Measurements from ENCODE around the gene INPP5F.

Gene INPP5F

DNA sequence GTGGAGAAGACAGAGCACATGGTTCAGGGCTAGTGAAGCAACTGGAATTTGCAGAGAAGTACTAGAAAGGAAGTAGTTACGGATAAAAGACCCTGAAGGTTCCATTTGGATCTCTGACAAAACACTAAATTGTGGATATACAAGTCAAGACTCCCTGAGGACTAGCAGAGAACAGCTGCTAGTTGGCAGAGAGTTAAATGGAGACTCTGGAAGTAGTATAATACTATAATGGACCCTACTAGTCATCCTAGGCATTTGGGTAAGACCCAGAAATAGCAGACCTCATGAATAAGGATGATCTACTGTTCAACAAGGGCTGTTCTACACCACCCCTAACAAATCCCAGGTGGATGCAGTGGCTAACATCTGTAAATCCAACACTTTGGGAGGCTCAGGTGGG, 127.7 kb downstream of the INPP5F start:
- Mint-ChIP-seq H3K27ac (peak overlapping the region in 1 of 3 experiments; percentile 26), H3K9me3 (no peaks in the 10 kb centered on the region), H3K27me3 (ENCODE audit: low read depth) (no peaks in the 10 kb centered on the region), H3K4me3 (no peak overlapping the region), H3K4me1 (peaks cover 5% of the 10 kb centered on the region), H3K36me3 (ENCODE audit: low read depth) (peaks cover 49% of the 10 kb centered on the region)
- TF ChIP-seq, protein P1, sequence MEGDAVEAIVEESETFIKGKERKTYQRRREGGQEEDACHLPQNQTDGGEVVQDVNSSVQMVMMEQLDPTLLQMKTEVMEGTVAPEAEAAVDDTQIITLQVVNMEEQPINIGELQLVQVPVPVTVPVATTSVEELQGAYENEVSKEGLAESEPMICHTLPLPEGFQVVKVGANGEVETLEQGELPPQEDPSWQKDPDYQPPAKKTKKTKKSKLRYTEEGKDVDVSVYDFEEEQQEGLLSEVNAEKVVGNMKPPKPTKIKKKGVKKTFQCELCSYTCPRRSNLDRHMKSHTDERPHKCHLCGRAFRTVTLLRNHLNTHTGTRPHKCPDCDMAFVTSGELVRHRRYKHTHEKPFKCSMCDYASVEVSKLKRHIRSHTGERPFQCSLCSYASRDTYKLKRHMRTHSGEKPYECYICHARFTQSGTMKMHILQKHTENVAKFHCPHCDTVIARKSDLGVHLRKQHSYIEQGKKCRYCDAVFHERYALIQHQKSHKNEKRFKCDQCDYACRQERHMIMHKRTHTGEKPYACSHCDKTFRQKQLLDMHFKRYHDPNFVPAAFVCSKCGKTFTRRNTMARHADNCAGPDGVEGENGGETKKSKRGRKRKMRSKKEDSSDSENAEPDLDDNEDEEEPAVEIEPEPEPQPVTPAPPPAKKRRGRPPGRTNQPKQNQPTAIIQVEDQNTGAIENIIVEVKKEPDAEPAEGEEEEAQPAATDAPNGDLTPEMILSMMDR (IDR thresholded peaks at IDR 0.05; ENCODE audit: unreplicated experiment in 3 of 3): no peak

DNA sequence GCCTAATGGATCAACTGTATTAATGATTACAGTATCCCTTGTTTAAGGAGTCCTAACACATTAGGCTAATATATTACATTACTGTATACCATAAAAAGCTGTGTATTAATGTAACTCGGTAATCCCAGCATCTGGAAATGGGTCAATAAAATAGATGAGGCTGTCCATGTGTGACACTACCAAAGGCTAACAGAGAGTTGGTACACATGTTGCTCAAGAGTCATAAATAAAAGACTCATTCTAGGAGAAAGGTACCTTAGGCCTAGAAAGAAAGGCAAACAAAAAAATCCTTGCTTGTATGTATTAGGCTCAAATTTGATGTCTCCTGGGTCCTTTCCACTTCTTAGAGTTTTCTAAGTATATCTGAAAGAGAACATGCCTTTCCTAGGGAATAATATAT, 132.2 kb downstream of the INPP5F start:
- TF ChIP-seq, protein P1 (IDR thresholded peaks at IDR 0.05; ENCODE audit: unreplicated experiment in 3 of 3): no peak
- Mint-ChIP-seq H3K4me3 (no peak overlapping the region), H3K27ac (no peak overlapping the region), H3K4me1 (peaks cover 9% of the 10 kb centered on the region), H3K36me3 (ENCODE audit: low read depth) (peaks cover 23% of the 10 kb centered on the region), H3K27me3 (ENCODE audit: low read depth) (no peaks in the 10 kb centered on the region), H3K9me3 (no peaks in the 10 kb centered on the region)

DNA sequence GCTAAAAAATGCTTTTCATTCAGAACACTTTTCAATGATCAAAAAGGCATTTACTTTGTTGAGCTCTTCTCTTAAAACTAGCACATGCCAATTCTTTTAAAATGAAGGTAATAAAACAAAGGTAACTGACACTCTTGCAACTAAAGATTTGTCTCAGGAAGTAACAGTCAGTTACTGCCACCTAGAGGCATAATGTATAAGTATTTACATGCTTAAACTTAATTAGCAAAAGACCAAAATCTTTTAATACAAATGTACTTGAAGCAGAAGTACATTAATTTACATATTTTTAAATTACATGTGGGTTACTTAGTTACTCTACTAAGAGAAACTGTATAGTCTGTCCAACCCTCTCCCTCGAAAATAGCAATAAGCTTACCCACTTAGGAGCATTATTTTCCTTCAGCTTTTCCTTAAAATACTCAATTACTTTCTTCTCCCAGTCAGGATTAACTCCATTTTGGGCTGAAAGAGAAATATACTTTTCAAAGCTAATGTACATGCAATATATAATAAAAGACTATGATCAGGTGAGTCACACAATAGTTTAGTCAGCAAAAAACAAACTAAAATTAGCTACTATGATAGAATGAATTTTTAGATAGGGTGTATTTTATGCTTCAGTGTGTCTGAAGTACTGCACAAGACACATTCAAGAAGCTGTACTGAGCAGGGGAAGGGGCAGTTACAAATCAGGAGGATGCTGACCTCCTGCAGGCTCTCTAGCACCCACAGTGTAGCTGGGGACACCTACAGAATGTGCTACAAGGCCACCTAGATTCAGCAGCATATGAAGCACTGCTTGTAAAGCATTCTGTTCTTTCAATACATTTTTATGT, 133.8 kb downstream of the INPP5F start:
- H3K4me1 Mint-ChIP-seq: peaks cover 4% of the 10 kb centered on the region
- TF ChIP-seq, protein P1 (IDR thresholded peaks at IDR 0.05; ENCODE audit: unreplicated experiment in 3 of 3): peak; percentile 63 to 80 (median 64)
- H3K4me3 Mint-ChIP-seq: no peak overlapping the region
- H3K9me3 Mint-ChIP-seq: peaks cover 5% of the 10 kb centered on the region
- H3K27me3 Mint-ChIP-seq (ENCODE audit: low read depth): no peaks in the 10 kb centered on the region
- H3K36me3 Mint-ChIP-seq (ENCODE audit: low read depth): peaks cover 28% of the 10 kb centered on the region
- no peak overlapping the region for H3K27ac Mint-ChIP-seq

DNA sequence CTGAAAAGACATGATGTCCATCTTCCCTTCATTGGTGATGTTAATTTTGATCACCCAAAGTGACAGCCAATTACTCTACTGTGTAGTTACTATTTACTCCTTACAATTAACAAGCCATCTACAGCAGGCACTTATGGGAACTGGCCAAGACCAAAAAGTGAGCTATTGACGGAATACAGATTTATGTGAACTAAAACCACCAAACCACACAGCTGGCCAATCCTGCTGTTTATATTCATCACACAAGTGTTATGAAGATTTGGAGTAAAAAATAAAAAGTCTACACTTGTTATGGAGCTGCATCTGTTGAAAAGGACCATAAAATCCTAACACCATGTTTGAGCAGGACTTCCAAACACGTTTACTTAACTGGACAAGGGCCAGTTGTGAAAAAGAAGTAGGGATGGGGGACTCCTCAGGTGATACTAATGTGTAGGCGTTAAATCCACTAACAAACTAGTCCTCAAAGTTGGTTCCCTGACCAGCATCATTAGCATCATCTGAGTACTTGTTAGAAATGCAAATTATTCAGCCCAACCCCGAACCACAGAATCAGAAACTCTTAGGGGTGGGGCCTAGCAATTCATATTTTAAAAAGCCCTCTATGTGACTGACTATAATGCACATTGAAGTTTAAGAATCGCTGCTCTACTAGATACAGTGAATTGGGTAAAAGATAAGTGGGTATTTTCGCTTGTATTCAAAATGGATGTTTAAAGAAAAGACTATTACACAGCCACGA, 135.2 kb downstream of the INPP5F start:
- Mint-ChIP-seq H3K27ac (no peak overlapping the region), H3K9me3 (peaks cover 8% of the 10 kb centered on the region), H3K4me1 (peaks cover 4% of the 10 kb centered on the region), H3K27me3 (ENCODE audit: low read depth) (no peaks in the 10 kb centered on the region), H3K4me3 (no peak overlapping the region), H3K36me3 (ENCODE audit: low read depth) (peaks cover 31% of the 10 kb centered on the region)
- TF ChIP-seq, protein P1 (IDR thresholded peaks at IDR 0.05; ENCODE audit: unreplicated experiment in 3 of 3): no peak

DNA sequence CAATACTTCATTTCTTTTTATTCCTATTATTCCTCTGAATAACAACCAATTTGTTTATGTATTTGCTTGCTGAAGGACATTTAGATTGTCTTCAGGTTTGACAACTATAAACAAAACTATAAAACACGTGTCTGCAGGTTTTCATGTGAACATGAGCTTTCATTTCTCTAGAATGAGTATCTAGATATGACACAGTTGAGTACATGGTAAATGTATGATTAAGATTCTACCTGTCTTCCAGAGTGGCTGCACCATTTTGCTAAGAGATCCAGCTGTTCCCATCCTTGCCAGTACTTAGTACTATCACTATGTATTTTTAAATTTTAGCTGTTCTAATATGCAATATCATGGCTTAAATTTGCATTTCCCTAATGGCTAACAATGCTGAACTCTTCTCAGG, 136.7 kb downstream of the INPP5F start:
- Mint-ChIP-seq H3K27ac (no peak overlapping the region), H3K36me3 (ENCODE audit: low read depth) (peaks cover 28% of the 10 kb centered on the region), H3K27me3 (ENCODE audit: low read depth) (no peaks in the 10 kb centered on the region), H3K4me3 (no peak overlapping the region), H3K4me1 (peaks cover 4% of the 10 kb centered on the region), H3K9me3 (peaks cover 8% of the 10 kb centered on the region)
- TF ChIP-seq, protein P1 (IDR thresholded peaks at IDR 0.05; ENCODE audit: unreplicated experiment in 3 of 3): no peak
